GM19099 (cell line): ENCODE results near the gene ABCA4.

ENCODE experiments used
- POLR2A ChIP-seq: IDR thresholded peaks from 3 replicates; pipeline ENCODE4 v1.6.1; 2011; ENCODE audit warnings: low read depth; ENCODE audit not compliant: insufficient read length; ENCODE audit errors: extremely low read depth

The ABCA4 gene

DNA sequence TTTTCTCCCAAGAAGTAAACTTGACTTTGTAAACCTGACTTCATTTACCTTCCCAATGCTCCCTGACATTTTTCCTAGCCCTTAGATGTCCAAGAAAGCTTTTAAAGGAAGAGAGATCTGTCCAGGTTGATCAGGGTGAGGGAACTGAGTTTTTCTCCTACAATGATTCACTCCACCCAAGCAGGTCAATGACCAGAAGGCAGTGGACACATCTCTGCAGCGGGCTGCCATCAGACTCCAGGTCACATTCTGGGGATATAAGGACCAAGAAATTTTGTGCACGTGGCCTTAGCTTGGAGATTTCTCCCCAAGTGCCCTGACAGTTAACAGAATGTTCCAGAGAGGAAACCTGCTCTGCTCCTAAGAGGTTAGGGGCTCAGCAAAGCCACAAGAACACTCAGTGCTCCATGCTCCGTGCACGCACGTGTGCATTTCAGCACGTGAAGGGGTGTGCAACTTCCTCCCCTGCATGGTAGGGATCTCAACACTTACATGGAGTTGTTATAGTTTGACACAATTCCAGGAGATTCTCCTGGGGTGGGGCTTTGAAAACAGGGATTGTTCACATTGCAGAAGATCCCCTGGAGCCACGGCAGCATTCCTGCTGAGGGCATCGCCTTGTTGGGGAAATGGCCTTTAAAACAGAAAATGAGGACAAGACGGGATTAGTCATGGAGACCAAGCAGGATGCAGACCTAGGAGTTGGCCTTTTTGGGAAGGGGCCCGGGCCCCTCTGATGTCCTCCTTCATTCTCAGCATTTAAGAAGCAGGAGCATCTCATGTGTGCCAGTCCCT lies 9.8 kb downstream of the ABCA4 start:
- no peak for TF ChIP-seq POLR2A

DNA sequence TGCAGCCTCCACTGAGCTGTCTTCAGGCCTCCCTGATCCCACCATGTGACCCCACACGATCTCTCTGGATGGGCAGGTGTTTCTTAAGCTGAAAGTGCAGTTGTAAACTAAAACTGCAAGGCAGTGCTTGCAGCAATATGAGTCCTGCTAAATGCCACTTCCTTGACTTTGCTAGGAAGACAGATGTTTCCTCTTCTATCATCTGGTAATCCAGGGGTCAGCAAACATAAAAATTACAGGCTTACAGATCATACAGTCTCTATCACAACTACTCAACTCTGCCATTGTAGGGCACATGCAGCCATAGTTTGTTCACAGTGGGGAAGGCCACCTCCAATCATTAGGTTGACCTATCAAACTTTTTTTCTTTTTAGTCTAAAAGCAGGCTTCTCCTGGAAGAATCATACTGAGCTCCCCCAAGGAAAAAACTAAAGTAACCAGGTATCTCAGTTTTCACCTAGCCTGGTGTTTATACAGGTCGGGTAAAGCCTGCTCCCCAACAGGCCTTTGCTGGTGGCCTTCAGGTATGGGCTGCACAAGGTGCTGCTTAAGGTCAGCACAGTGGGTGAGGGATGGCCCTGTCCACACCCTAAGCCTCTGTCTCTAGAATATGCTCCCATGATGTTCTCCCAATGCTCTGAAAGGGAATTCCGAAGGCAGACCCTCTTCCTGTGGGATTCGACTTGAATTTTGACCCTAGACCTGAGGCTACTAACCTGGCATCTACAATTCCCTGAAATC lies 10.8 kb downstream of the ABCA4 start:
- TF ChIP-seq POLR2A, result no peak

DNA sequence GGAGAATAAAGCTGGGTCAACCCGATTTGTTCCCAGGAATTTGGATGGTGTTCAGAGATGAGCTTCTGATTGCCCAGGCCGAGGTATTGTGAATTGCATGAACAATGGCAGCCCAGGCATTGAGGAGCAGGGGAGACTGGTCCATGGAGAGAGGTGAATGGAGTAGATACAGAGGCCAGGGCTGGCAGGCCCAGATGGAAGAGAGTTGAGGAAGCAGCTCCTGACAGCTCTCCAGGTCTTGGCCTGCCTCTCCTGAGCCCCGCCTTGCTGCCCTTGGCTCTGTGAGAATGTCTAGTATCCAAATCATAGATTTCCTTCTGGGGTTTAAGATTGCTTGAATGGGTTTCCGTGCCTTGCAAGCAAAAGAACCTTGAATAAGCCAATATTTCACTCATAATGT lies 11.5 kb downstream of the ABCA4 start:
- no peak for TF ChIP-seq POLR2A

DNA sequence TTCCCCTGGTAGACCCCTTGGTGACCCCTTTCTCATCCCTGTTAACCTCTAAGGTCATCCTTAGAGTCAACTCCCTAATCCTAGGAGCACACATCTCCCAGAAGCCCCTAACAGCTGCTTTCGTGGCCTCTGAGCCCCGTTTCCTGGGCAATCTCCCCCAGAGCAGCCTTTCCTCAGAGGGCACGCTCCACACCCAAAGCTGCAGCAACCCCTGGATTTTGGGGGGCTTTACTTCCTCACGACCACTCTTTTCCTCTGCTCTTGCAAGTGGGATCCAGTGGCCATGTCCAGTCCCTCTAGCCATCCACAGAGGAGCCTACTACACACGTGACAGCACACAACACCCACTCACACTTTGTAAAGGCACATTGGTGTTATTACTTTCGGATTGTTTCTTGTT lies 13.8 kb downstream of the ABCA4 start:
- TF ChIP-seq POLR2A, result no peak

DNA sequence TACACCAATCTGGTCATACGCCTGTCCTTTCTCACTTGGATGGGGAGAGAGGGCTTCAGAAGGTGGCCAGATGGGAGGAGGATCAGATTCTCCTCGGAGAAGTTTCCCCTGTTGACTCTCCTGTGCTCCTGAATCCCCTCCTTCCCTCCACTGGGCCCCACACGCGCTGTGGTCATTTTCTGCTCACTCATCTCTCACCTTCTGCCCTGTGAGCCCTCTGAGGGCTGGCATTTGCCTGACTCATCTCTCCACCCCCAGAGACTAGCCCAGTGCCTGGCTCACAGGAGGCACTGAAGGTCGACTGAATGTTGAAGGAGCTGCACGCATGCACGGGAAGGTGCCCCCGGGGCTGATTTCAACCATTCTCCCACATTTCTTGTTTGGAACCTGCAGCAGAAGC lies 14.2 kb downstream of the ABCA4 start:
- no peak for TF ChIP-seq POLR2A

DNA sequence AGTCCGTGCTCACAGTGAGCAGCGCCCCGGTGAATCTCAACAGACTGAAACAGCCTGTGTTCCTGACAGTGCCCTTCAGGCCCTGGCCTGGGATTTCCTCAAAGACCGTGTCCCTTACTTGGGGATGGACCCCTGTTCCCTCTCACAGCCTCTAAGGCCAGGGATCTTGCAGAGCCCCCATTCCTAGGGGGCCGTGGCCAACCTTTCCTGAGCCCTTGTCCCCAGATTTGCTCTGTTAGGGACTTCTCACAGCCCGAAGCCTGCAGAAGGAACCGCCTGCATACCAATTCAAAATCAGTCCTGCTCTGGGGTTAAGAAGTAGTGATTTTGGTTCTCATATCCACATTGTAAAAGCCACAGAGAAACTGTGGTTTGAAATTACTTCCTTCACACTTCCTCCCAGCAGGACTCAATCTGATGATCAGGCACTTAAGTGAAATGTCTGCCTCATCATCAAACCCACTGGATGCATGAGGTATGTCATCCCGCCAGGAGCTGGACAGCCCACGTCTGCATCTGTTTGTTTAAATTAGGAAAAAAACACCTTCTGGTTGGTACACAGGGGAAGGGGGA lies 14.9 kb downstream of the ABCA4 start:
- no peak for TF ChIP-seq POLR2A

DNA sequence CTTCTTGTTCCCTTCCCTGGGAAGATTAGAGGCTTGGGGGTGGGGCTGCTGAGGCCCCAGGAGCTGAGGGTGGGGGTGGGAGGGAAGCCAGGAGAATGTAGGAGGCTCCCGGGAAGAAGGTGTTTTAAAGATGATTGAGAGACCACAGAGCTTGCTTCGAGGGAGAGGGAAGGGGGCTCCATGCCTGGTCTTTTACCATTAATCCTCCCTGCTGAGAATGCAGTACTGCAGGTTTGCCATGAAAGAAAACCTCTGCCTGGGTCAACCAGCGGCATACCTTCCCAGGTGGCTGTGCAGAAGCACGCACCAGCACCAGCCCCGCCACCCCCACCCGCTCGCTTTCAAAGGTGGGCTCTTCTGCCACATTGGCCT lies 15.4 kb downstream of the ABCA4 start:
- TF ChIP-seq POLR2A, result no peak

DNA sequence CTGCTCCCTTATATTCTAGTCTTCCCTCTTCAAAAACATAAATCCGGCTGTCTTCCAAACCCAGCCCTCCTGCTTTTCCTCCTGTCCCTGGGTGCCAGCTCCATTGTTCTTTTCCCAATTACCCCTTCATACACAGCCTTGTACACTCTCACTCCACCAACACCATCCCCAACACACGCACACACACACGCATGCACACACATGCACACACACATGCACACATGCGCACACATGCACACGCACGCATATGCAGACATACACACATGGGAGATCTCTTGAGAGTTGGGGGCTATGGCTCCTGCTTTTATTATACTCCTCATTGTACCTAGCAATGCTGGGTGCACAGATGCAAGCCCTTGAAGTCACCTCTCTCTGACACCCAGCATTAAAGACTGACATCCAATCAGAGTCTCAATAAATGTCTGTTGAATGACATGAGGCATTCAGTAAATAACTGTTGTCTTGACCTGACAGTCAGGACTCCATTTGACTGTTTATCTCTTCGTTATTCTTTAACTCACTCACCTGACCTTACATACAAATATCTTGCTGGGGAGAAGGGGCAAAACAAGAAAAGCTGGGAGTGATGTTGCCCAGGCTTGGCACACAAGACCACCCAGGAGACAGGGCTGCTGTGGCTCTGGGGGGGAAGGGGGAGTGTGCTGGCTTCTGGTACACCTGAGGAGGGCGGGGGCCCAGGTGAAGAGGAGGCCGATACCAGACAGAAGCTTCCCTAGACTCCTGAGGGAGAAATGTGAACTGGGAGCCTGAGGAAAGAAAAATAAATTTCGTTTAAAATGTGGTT lies 16.0 kb downstream of the ABCA4 start:
- no peak for TF ChIP-seq POLR2A

DNA sequence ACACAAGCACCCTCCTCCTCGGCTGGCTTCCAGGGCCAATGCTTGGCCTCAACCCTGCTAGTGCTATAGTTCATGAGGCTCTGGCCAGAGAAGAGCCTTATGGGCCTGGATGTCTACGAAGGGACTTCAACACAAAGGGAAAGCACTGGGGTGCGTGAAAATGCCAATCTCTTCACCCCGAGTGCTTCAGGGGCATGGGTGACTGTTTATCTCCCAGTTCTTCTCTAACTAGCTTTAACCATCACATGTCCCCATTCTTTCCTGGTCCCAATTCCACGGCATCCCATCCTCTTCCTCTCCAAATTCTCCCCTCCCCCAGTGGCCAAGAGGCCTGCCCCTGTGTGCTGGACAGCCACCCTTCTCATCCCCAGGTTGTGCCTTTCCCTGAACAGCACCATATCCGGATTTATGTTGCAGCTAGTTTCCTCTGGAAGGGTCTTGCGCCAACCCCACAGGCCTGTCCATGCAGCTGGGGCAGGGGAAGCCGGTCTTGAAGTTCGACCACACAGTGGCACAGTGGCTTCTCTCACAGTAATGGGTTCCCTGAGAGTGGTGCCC lies 16.7 kb downstream of the ABCA4 start:
- TF ChIP-seq POLR2A, result no peak

DNA sequence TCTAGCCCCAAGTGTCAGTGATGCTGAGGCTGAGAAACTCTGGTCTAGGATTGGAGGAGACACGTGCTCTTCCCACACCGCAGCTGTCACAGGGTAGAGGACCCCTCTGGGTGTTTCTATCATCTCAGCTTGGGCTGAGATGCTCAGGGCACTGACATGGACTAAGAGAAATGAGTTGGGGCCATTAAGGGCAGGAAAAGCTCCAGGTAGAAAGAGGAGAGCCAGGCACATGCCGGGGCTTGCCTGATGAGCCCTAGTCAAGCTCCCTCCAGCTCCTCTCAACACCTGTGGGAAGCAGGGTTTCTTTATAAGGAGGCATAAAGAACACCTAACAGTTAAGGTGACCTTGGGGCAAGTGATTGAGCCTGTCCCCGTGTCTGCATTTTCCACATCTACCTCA lies 17.3 kb downstream of the ABCA4 start:
- no peak for TF ChIP-seq POLR2A

DNA sequence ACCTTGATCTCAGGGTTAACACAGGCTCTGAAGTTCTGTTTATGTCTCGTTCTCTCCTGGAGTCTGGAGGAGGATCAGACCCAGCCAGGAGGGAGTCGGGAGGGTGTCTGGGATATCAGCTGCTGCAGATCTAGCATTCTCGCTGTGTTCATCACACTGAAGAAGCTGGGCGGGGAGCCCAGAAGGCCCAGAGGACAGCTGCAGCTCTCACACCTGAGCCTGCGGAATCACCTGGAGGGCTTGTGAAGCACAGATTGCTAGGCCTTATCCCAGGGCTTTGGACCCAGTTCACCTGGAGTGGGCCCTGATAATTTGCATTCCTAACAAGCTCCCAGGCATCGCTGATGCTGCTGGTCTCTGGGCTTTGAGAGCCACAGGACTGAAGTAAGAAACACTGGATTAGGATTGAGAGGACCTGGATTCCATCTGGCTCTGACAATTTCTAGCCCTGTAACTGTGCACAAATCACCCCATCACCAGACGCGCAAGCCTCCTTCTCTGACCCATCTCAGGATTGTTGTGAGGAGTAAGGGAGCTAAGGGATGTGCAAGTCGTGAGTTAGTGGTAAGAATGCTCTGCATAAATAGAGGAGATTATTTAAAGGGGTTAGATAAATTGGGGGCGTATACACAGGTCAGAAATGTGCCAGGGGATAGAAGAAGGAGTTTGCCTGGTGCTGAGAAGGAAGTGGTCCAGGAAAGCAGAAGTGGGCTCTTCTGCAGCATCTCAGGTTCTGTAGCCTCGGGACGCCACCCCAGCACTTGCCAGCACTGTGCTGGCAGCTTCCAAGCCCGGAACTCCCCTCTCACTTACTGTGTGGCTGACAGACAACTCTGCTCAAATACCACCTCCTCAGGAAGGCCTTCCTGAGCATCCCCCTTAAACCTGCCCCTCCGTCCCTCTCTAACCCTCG lies 19.1 kb downstream of the ABCA4 start:
- TF ChIP-seq POLR2A, result no peak

DNA sequence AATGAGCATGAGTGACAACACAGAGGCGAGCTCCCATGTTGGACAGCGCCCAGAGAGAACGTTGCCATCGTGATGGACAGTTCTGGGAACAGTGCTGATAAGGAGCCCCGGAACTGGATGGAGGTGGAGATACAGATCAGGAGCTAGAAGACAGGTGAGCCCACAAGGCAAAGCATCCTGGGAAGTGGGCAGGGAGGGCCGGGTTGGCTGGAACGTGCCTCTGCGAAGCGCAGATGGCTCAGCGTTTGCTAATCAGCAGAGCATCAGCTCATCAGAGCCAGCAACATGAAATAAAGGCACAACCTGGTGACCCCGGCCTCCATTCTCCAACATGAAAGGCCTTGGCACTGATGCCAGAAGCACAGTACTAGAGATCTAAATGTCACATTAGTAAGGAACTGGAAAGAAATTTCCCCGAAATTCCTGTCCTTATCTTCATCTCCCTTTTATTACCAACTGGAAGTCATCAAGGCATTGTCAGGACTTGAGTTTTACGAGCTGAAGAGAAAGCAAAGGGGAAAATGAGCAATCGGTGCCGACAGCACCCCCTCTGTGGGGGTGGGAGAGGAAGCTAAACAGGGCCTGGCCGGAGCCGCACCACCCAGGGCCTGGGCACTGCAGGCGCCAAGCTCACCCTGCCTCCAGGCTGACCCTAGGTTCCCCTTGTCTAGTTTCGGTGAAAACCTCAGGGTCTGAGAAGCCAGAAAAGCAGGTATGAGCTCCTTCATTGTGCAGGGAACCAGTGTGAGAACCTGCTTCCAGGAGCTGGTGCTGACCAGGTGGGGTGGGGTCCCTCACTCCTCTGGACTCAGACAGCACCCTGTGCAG lies 19.9 kb downstream of the ABCA4 start:
- TF ChIP-seq POLR2A, result no peak

DNA sequence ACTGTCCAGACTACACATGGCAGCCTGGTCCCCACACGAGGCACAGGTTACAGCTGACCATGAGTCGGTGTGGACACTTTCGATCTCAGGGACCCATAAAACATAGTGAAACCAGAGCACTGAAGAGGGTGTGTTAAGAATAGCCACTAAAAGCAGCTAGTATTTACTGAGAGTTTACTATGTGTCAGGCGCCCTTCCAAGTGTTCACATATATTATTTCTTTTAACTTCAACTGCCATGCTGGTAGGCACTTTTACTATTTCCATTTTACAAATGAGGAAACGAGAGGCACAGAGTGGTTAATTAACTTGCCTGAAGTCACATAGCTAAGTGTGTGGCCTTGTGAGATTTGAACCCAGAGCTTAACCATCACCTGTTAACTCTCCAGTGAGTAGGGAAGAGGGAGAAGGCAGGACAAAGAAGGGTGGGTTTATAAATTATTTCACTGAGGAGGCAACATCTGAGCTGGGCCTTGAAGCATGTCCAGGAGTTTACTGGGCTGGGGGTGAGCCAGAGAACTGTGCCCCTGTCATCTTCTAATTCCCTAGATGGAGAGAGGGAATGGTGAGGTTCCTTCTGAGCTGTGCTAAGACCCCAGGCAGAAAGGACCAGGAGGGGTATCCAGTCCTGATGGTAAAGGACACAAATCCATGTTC lies 20.7 kb downstream of the ABCA4 start:
- no peak for TF ChIP-seq POLR2A
